ENCODE measurements around the gene RGS12. TPM values are rescaled to one million over a fixed set of nuclear protein-coding genes. Genes with fewer than 3 reads are reported as not detected.

The RGS12 gene
- total and polyA plus RNA-seq, 2 donors (not counting 1 experiment from before 2014, with no cell fraction given): 3.5 to 13.9 TPM

GRCh38 chr4:3287972-3288570, 4.8 kb upstream of the RGS12 start:
- no peak overlapping the region for H3K4me3 ChIP-seq (ENCODE audit: control extremely low read depth in 1 of 5, extremely low read depth in 1 of 5, insufficient read depth in 1 of 5, low read depth in 2 of 5, low read length in 4 of 5)
- H3K27ac Mint-ChIP-seq: no peak overlapping the region
- no peak overlapping the region for H3K9ac ChIP-seq (ENCODE audit: low read length)
- no peak overlapping the region for H3K4me3 Mint-ChIP-seq
- H4K20me1 ChIP-seq (ENCODE audit: control insufficient read depth, insufficient read depth, low read length, poor library complexity, severe bottlenecking): no peaks in the 10 kb centered on the region
- no peak overlapping the region for H3K27ac ChIP-seq (ENCODE audit: low read length in 2 of 2)
- DNase-seq: no peak
- no peak overlapping the region for H2AFZ ChIP-seq (ENCODE audit: insufficient read depth, low read depth, low read length, poor library complexity, severe bottlenecking)
- H3K4me1 Mint-ChIP-seq: peaks cover 21% of the 10 kb centered on the region
- 87% methylated on average over 22 of the region's 24 CpGs for WGBS (ENCODE audit: insufficient coverage)
- POLR2A ChIA-PET: no interaction called here
- H3K9me3 Mint-ChIP-seq (ENCODE audit: insufficient read depth): no peaks in the 10 kb centered on the region
- TF ChIP-seq CTCF (IDR thresholded peaks at IDR 0.05) (no peak), EZH2 (IDR thresholded peaks at IDR 0.05; ENCODE audit: borderline replicate concordance, insufficient read depth, low read depth, low read length, poor library complexity, severe bottlenecking) (no peak)
- H3K27me3 Mint-ChIP-seq: peaks cover 14% of the 10 kb centered on the region
- H3K9me3 ChIP-seq (ENCODE audit: control extremely low read depth in 1 of 3, control insufficient read depth in 2 of 3, insufficient read depth in 1 of 3, low read length in 2 of 3): peaks cover 0 to 7% (median 0%) of the 10 kb centered on the region in 3 donors
- intact Hi-C loops (cut with micrococcal nuclease): loop anchor here (5.0 kb wide), 1 partner anchor 241 kb away; no protein-coding TSS in a partner anchor
- CTCF ChIA-PET: interaction anchor here (1.5 kb wide), 1 partner anchor 193 kb away, joined by 4 read pairs; no protein-coding TSS in a partner anchor
- no peaks in the 10 kb centered on the region for H3K79me2 ChIP-seq (ENCODE audit: control insufficient read depth, insufficient read depth, low read length)
- no peak overlapping the region for H3K4me2 ChIP-seq (replicated peaks; ENCODE audit: low read depth, low read length, poor library complexity, severe bottlenecking)
- H3K4me1 ChIP-seq (ENCODE audit: control insufficient read depth in 2 of 2, insufficient read depth in 2 of 2, low read length in 2 of 2): peaks cover 21 to 27% of the 10 kb centered on the region in 2 donors
- peaks cover 0 to 25% (median 2%) of the 10 kb centered on the region in 4 experiments for H3K27me3 ChIP-seq (replicated peaks in 1 of 4; ENCODE audit: control extremely low read depth in 1 of 4, control insufficient read depth in 3 of 4, insufficient read depth in 4 of 4, low read length in 3 of 4)
- ATAC-seq (ENCODE audit: low read depth): no peak
- H3K36me3 ChIP-seq (replicated peaks in 1 of 2; ENCODE audit: control extremely low read depth in 1 of 2, control insufficient read depth in 1 of 2, extremely low read depth in 1 of 2, insufficient read depth in 2 of 2, low read length in 1 of 2): no peaks in the 10 kb centered on the region

- no peak overlapping the region for H3K4me2 ChIP-seq (replicated peaks; ENCODE audit: low read depth, low read length, poor library complexity, severe bottlenecking)
- peaks cover 0 to 25% (median 3%) of the 10 kb centered on the region in 4 experiments for H3K27me3 ChIP-seq (replicated peaks in 1 of 4; ENCODE audit: control extremely low read depth in 1 of 4, control insufficient read depth in 3 of 4, insufficient read depth in 4 of 4, low read length in 3 of 4)
- WGBS (ENCODE audit: insufficient coverage): 45% methylated on average over 9 of the region's 11 CpGs
- H3K36me3 ChIP-seq (replicated peaks in 1 of 2; ENCODE audit: control extremely low read depth in 1 of 2, control insufficient read depth in 1 of 2, extremely low read depth in 1 of 2, insufficient read depth in 2 of 2, low read length in 1 of 2): no peaks in the 10 kb centered on the region
- ATAC-seq (ENCODE audit: low read depth) (no peak), DNase-seq (no peak)
- intact Hi-C loops (cut with micrococcal nuclease): loop anchor here (5.0 kb wide), 1 partner anchor 241 kb away; no protein-coding TSS in a partner anchor
- TF ChIP-seq EZH2 (IDR thresholded peaks at IDR 0.05; ENCODE audit: borderline replicate concordance, insufficient read depth, low read depth, low read length, poor library complexity, severe bottlenecking): no peak
- no peak for TF ChIP-seq CTCF (IDR thresholded peaks at IDR 0.05)
- H4K20me1 ChIP-seq (ENCODE audit: control insufficient read depth, insufficient read depth, low read length, poor library complexity, severe bottlenecking): no peaks in the 10 kb centered on the region
- no peak overlapping the region for H3K27ac ChIP-seq (ENCODE audit: low read length in 2 of 2)
- H3K79me2 ChIP-seq (ENCODE audit: control insufficient read depth, insufficient read depth, low read length): no peaks in the 10 kb centered on the region
- no peak overlapping the region for H3K9ac ChIP-seq (ENCODE audit: low read length)
- peaks cover 21 to 31% of the 10 kb centered on the region in 2 donors for H3K4me1 ChIP-seq (ENCODE audit: control insufficient read depth in 2 of 2, insufficient read depth in 2 of 2, low read length in 2 of 2)
- no peak overlapping the region for H2AFZ ChIP-seq (ENCODE audit: insufficient read depth, low read depth, low read length, poor library complexity, severe bottlenecking)
- H3K27ac Mint-ChIP-seq: no peak overlapping the region
- ChIA-PET POLR2A (no interaction called here), CTCF (no interaction called here)
- no peak overlapping the region for H3K4me3 Mint-ChIP-seq
- peaks cover 14% of the 10 kb centered on the region for H3K27me3 Mint-ChIP-seq
- no peaks in the 10 kb centered on the region for H3K9me3 Mint-ChIP-seq (ENCODE audit: insufficient read depth)
- peaks cover 24% of the 10 kb centered on the region for H3K4me1 Mint-ChIP-seq
- H3K4me3 ChIP-seq (ENCODE audit: control extremely low read depth in 1 of 5, extremely low read depth in 1 of 5, insufficient read depth in 1 of 5, low read depth in 2 of 5, low read length in 4 of 5): no peak overlapping the region
- peaks cover 0 to 7% (median 0%) of the 10 kb centered on the region in 3 donors for H3K9me3 ChIP-seq (ENCODE audit: control extremely low read depth in 1 of 3, control insufficient read depth in 2 of 3, insufficient read depth in 1 of 3, low read length in 2 of 3)
Measured at GRCh38 chr4:3288571-3289094, 4.2 kb upstream of the RGS12 start.

All from B cell (primary cell).